IPS-NIHi11 (cell line): Measurements from ENCODE around the gene TGFBR3.

ENCODE experiments used
- DNase-seq: peaks from one replicate; pipeline ENCODE4 v3.0.0; 2012; ENCODE audit warnings: mixed read lengths, low spot score

Gene TGFBR3

GRCh38 chr1:91799159-91799558 is 86.8 kb downstream of the TGFBR3 start:
- DNase-seq = no peak

- no peak for DNase-seq
Measured at GRCh38 chr1:91798740-91799139, 87.2 kb downstream of the TGFBR3 start.

- DNase-seq = no peak
Measured at GRCh38 chr1:91798241-91798648, 87.7 kb downstream of the TGFBR3 start.

- DNase-seq = no peak
Measured at GRCh38 chr1:91797164-91797563, 88.8 kb downstream of the TGFBR3 start.

GRCh38 chr1:91796390-91796654 is 89.6 kb downstream of the TGFBR3 start:
- no peak for DNase-seq

GRCh38 chr1:91795591-91796389 is 90.2 kb downstream of the TGFBR3 start:
- DNase-seq = no peak

- DNase-seq = no peak
Measured at GRCh38 chr1:91793877-91794276, 92.1 kb downstream of the TGFBR3 start.

GRCh38 chr1:91793189-91793588 is 92.8 kb downstream of the TGFBR3 start:
- DNase-seq = no peak

GRCh38 chr1:91792489-91793071 is 93.4 kb downstream of the TGFBR3 start:
- DNase-seq = peak; percentile 26

GRCh38 chr1:91791691-91792488 is 94.1 kb downstream of the TGFBR3 start:
- no peak for DNase-seq

- peak; percentile 55 for DNase-seq
Measured at GRCh38 chr1:91791103-91791502, 94.8 kb downstream of the TGFBR3 start.

- no peak for DNase-seq
Measured at GRCh38 chr1:91790392-91790791, 95.6 kb downstream of the TGFBR3 start.

GRCh38 chr1:91789273-91789997 is 96.5 kb downstream of the TGFBR3 start:
- DNase-seq = no peak

GRCh38 chr1:91787919-91788318 is 98.0 kb downstream of the TGFBR3 start:
- no peak for DNase-seq

GRCh38 chr1:91784616-91785015 is 101.3 kb downstream of the TGFBR3 start:
- no peak for DNase-seq

GRCh38 chr1:91784191-91784590 is 101.8 kb downstream of the TGFBR3 start:
- no peak for DNase-seq

- DNase-seq = no peak
Measured at GRCh38 chr1:91783423-91784170, 102.4 kb downstream of the TGFBR3 start.

GRCh38 chr1:91781901-91782622 is 103.9 kb downstream of the TGFBR3 start:
- DNase-seq = no peak

GRCh38 chr1:91781371-91781825 is 104.6 kb downstream of the TGFBR3 start:
- no peak for DNase-seq

GRCh38 chr1:91779548-91780021 is 106.4 kb downstream of the TGFBR3 start:
- no peak for DNase-seq

- DNase-seq = peak; percentile 23
Measured at GRCh38 chr1:91778964-91779363, 107.0 kb downstream of the TGFBR3 start.
